HG03558 (cell line): Measurements from ENCODE around the gene HDAC2.
"Not testable (repeated sequence)": the region's sequence is repeated elsewhere in the genome, so short reads cannot be mapped to it uniquely, and the experiment has no call there.

Source experiments
- ATAC-seq: cut with Tn5 transposase; IDR thresholded peaks from one replicate; pipeline ENCODE4 v1.9.1; 2021; ENCODE audit warnings: moderate number of reproducible peaks; ENCODE audit not compliant: unreplicated experiment; ENCODE audit errors: extremely low read depth

HDAC2 gene

GRCh38 chr6:113970805-113971676, at the start of gene HDAC2:
HDAC2 (minus strand) TSS chr6:113971148; CDS start chr6:113970908, 240 bp downstream.
- ATAC-seq: peak; percentile 77

- ATAC-seq: no peak
Observed at GRCh38 chr6:114020196-114020595, 49.2 kb upstream of the HDAC2 start.

- ATAC-seq: not testable (repeated sequence)
Observed at GRCh38 chr6:114017146-114017545, 46.2 kb upstream of the HDAC2 start.

- ATAC-seq: not testable (repeated sequence)
Observed at GRCh38 chr6:114014106-114014505, 43.2 kb upstream of the HDAC2 start.

- ATAC-seq: not testable (repeated sequence)
Observed at GRCh38 chr6:114011486-114011885, 40.5 kb upstream of the HDAC2 start.

- no peak for ATAC-seq
Observed at GRCh38 chr6:114010540-114010939, 39.6 kb upstream of the HDAC2 start.

GRCh38 chr6:114009192-114009591, 38.2 kb upstream of the HDAC2 start:
- no peak for ATAC-seq

GRCh38 chr6:114008331-114008730, 37.4 kb upstream of the HDAC2 start:
- ATAC-seq: no peak

GRCh38 chr6:114007516-114007915, 36.6 kb upstream of the HDAC2 start:
- peak; percentile 68 for ATAC-seq

- no peak for ATAC-seq
Observed at GRCh38 chr6:114001354-114001753, 30.4 kb upstream of the HDAC2 start.

GRCh38 chr6:114000069-114000468, 29.1 kb upstream of the HDAC2 start:
- ATAC-seq: no peak

- ATAC-seq: no peak
Observed at GRCh38 chr6:113999284-113999683, 28.3 kb upstream of the HDAC2 start.

- no peak for ATAC-seq
Observed at GRCh38 chr6:113998811-113999210, 27.9 kb upstream of the HDAC2 start.

- ATAC-seq: no peak
Observed at GRCh38 chr6:113997116-113997515, 26.2 kb upstream of the HDAC2 start.

GRCh38 chr6:113995634-113996033, 24.7 kb upstream of the HDAC2 start:
- ATAC-seq: no peak

- ATAC-seq: peak; percentile 94
Observed at GRCh38 chr6:113994934-113995342, 24.0 kb upstream of the HDAC2 start.

GRCh38 chr6:113989675-113990074, 18.7 kb upstream of the HDAC2 start:
- no peak for ATAC-seq

- not testable (repeated sequence) for ATAC-seq
Observed at GRCh38 chr6:113982675-113983074, 11.7 kb upstream of the HDAC2 start.

GRCh38 chr6:113982055-113982550, 11.2 kb upstream of the HDAC2 start:
- no peak for ATAC-seq

GRCh38 chr6:113980937-113981554, 10.1 kb upstream of the HDAC2 start:
- peak; percentile 76 for ATAC-seq

GRCh38 chr6:113979937-113980336, 9.0 kb upstream of the HDAC2 start:
- no peak for ATAC-seq
